HepG2 (cell line): Measurements from ENCODE around the gene GRM2. TPM values are rescaled to one million over a fixed set of nuclear protein-coding genes. Genes with fewer than 3 reads are reported as not detected.

Experiments
- ATAC-seq: fragments of 200-7000 bp; cut with Tn5 transposase; 3 replicates; pipeline ENCODE4 v1.9.1; 2020; ENCODE audit warnings: mild to moderate bottlenecking, moderate library complexity
- BruUV-seq: library from RNA; stranded (reverse); fragments of 400-500 nt; replicated peaks from 2 replicates; lab custom pipeline; 2021; lab: Mats Ljungman, UMichigan
- CTCF ChIA-PET: fragments of 300-600 bp; formaldehyde crosslinking; extraction: SDS; loops from one replicate; lab custom pipeline; 2021; ENCODE audit warnings: low total read pairs, inconsistent platforms, low intra/inter-chr PET ratio; lab: Yijun Ruan, JAX
- POLR2A ChIA-PET: fragments of 350-600 bp; sonication (Branson Sonifier 250); formaldehyde crosslinking; loops from one replicate; lab custom pipeline; 2020; ENCODE audit warnings: antibody characterized with exemption, inconsistent platforms; lab: Yijun Ruan, JAX
- DNase-seq: peaks from one replicate; pipeline ENCODE4 v3.0.0-alpha.2; 2015; ENCODE audit warnings: low spot score
- FAIRE-seq: peaks from 3 replicates; lab custom pipeline; 2011; peaks lifted over from hg19 to GRCh38; lab: Jason Lieb, UNC
- H2AFZ ChIP-seq: one replicate; pipeline ENCODE4 v1.6.1; 2011; ENCODE audit warnings: low read length, inconsistent platforms
- H3K27ac ChIP-seq: fragments of 300-600 bp; 3 replicates; pipeline ENCODE4 v1.8.0; 2011; ENCODE audit warnings: mixed run types, mild to moderate bottlenecking, mixed read lengths, low read length, inconsistent platforms; ENCODE audit not compliant: insufficient read depth; ENCODE audit errors: extremely low read length
- H3K27me3 ChIP-seq, 2 experiments: fragments of 200-600 bp in 1 of 2; 2 replicates in 1 of 2; 3 replicates in 1 of 2; pipeline versions ENCODE4 v1.6.0 to v1.8.0; 2011; ENCODE audit warnings: low read length in 2 of 2, mild to moderate bottlenecking in 2 of 2, moderate library complexity in 2 of 2, inconsistent platforms in 1 of 2; ENCODE audit not compliant: insufficient read depth in 2 of 2, control insufficient read depth in 1 of 2
- H3K36me3 ChIP-seq, 2 experiments: fragments of 200-600 bp in 1 of 2; replicated peaks in 1 of 2; 2 replicates in 1 of 2; 3 replicates in 1 of 2; pipeline versions ENCODE4 v1.5.1 to v1.8.0; 2011; ENCODE audit warnings: low read length in 2 of 2, inconsistent platforms in 1 of 2; ENCODE audit not compliant: insufficient read depth in 2 of 2, control insufficient read depth in 1 of 2
- H3K4me1 ChIP-seq: 2 replicates; pipeline ENCODE4 v1.5.1; 2012; ENCODE audit warnings: low read length, inconsistent platforms; ENCODE audit not compliant: insufficient read depth
- H3K4me2 ChIP-seq: 2 replicates; pipeline ENCODE4 v1.6.0; 2011; ENCODE audit warnings: low read depth, low read length, inconsistent platforms
- H3K4me3 ChIP-seq, 3 experiments: fragments of 200-600 bp in 1 of 3; sonication (generic), shearing (Covaris generic) in 1 of 3; replicated peaks in 1 of 3; 2 replicates each; pipeline ENCODE4 v1.5.1; 2011 to 2016; ENCODE audit warnings: low read length in 3 of 3, inconsistent platforms in 2 of 3, low read depth in 2 of 3, mild to moderate bottlenecking in 2 of 3, control low read depth in 1 of 3, mixed read lengths in 1 of 3; ENCODE audit not compliant: insufficient read depth in 1 of 3
- H3K79me2 ChIP-seq: one replicate; pipeline ENCODE4 v1.6.1; 2011; ENCODE audit warnings: low read length, inconsistent platforms; ENCODE audit not compliant: insufficient read depth
- H3K9ac ChIP-seq: 2 replicates; pipeline ENCODE4 v1.6.0; 2011; ENCODE audit warnings: mild to moderate bottlenecking, low read depth, low read length, inconsistent platforms; ENCODE audit not compliant: insufficient read depth
- H3K9me3 ChIP-seq: 2 replicates; pipeline ENCODE4 v1.5.1; 2012; ENCODE audit warnings: mild to moderate bottlenecking, low read length
- H4K20me1 ChIP-seq: 2 replicates; pipeline ENCODE4 v1.6.0; 2011; ENCODE audit warnings: inconsistent platforms, mild to moderate bottlenecking, low read length, moderate library complexity; ENCODE audit not compliant: insufficient read depth
- CBX5 ChIP-seq: sonication (generic); formaldehyde crosslinking; IDR thresholded peaks from 2 replicates; pipeline ENCODE4 v1.4.0; 2020; ENCODE audit warnings: missing genetic modification reagents, borderline replicate concordance
- E2F1 ChIP-seq: sonication (generic); formaldehyde crosslinking; IDR thresholded peaks from 2 replicates; pipeline ENCODE4 v1.5.0; 2020; ENCODE audit warnings: missing genetic modification reagents
- GLMP ChIP-seq: sonication (generic); formaldehyde crosslinking; IDR thresholded peaks from 2 replicates; pipeline ENCODE4 v1.9.0; 2021; ENCODE audit warnings: missing genetic modification reagents, mild to moderate bottlenecking, borderline replicate concordance
- HOXA7 ChIP-seq: sonication (generic); formaldehyde crosslinking; IDR thresholded peaks from 2 replicates; pipeline ENCODE4 v1.8.1; 2022; ENCODE audit warnings: mild to moderate bottlenecking, missing genetic modification reagents, moderate library complexity
- NRL ChIP-seq: sonication (generic); formaldehyde crosslinking; IDR thresholded peaks from 2 replicates; pipeline ENCODE4 v1.5.0; 2020; ENCODE audit warnings: missing genetic modification reagents, mild to moderate bottlenecking, moderate library complexity, borderline replicate concordance
- RELA ChIP-seq: sonication (generic); formaldehyde crosslinking; IDR thresholded peaks from 2 replicates; pipeline ENCODE4 v1.4.0; 2020; ENCODE audit warnings: missing genetic modification reagents
- RFXANK ChIP-seq: IDR thresholded peaks from 2 replicates; pipeline ENCODE4 v1.6.1; 2016
- THAP7 ChIP-seq: sonication (generic); formaldehyde crosslinking; IDR thresholded peaks from 2 replicates; pipeline ENCODE4 v1.8.1; 2023; ENCODE audit warnings: mild to moderate bottlenecking, missing genetic modification reagents
- ZBTB14 ChIP-seq: sonication (generic); formaldehyde crosslinking; IDR thresholded peaks from 2 replicates; pipeline ENCODE4 v1.4.0; 2020; ENCODE audit warnings: missing genetic modification reagents
- ZIK1 ChIP-seq: sonication (generic); formaldehyde crosslinking; IDR thresholded peaks from 2 replicates; pipeline ENCODE4 v1.5.0; 2020; ENCODE audit warnings: mild to moderate bottlenecking, low read depth, missing genetic modification reagents, borderline replicate concordance
- ZNF180 ChIP-seq: sonication (generic); formaldehyde crosslinking; IDR thresholded peaks from 2 replicates; pipeline ENCODE4 v1.4.0; 2020; ENCODE audit warnings: low read depth, missing genetic modification reagents, borderline replicate concordance
- ZNF230 ChIP-seq: sonication (generic); formaldehyde crosslinking; IDR thresholded peaks from 2 replicates; pipeline ENCODE4 v1.4.0; 2020; ENCODE audit warnings: mild to moderate bottlenecking, missing genetic modification reagents
- ZNF3 ChIP-seq: IDR thresholded peaks from 2 replicates; pipeline ENCODE4 v1.7.0; 2017; ENCODE audit warnings: inconsistent platforms
- ZNF570 ChIP-seq: sonication (generic); formaldehyde crosslinking; IDR thresholded peaks from 2 replicates; pipeline ENCODE4 v1.4.0; 2020; ENCODE audit warnings: mild to moderate bottlenecking, missing genetic modification reagents, borderline replicate concordance
- ZNF7 ChIP-seq: IDR thresholded peaks from 2 replicates; pipeline ENCODE4 v1.6.1; 2016; ENCODE audit warnings: missing biosample characterization, missing genetic modification reagents
- WGBS: methylation state at CpG from one replicate; pipeline ENCODE4 v1.1.6; 2017; ENCODE audit warnings: low lambda C conversion rate; 5-methylcytosine and 5-hydroxymethylcytosine counted together
- in situ Hi-C: cut with HindIII; loops from 2 replicates; pipeline ENCODE4 v1.10.0; 2017; ENCODE audit warnings: low pct_unique_long_range_greater_than_20kb; ENCODE audit not compliant: extremely low pct_ligation_motif_present
- intact Hi-C: fragments of 100-400 bp; cut with micrococcal nuclease; formaldehyde crosslinking; loops from one replicate; pipeline ENCODE4 v1.10.0; 2022; ENCODE audit not compliant: unreplicated experiment
- polyA plus RNA-seq, 8 experiments: library from polyadenylated mRNA; depleted of rRNA in 3 of 8; stranded (reverse) in 7 of 8; unstranded in 1 of 8; fragments of >200 nt; fragmentation: Illumina TruSeq in 4 of 8; extraction: Trizol in 4 of 8; gene quantifications; 2 replicates each; pipeline versions ENCODE4 v1.2.1 to v1.2.3, GENCODE V29; 2011 to 2016; ENCODE audit warnings: low read depth in 4 of 8, missing spikeins in 1 of 8, mixed read lengths in 1 of 8; ENCODE audit not compliant: insufficient read depth in 1 of 8
- total RNA-seq, 5 experiments: library from RNA; depleted of rRNA; stranded (reverse); fragments of >200 nt; fragmentation: Illumina TruSeq; extraction: Trizol; gene quantifications; 2 replicates each; pipeline ENCODE4 v1.2.3, GENCODE V29; 2016; ENCODE audit warnings: low read depth in 1 of 5

The GRM2 gene
- total and polyA plus RNA-seq, 2 of the 13 experiments (the other 11 are each of a cell fraction or from before 2014, with no cell fraction given) = 0.04 to 0.07 TPM

- 0 out of 2 replicates have a peak, but pooled peaks have one; percentile 12 for TF ChIP-seq ZIK1 (CRISPR knock-in tag)
- no peak for TF ChIP-seq ZNF7
- TF ChIP-seq E2F1 = 0 out of 2 replicates have a peak, but pooled peaks have one; percentile 47
- TF ChIP-seq ZBTB14 (CRISPR knock-in tag) = peak; percentile 90
- TF ChIP-seq ZNF230 (CRISPR knock-in tag) = peak; percentile 69; the same call in 1 of the 2 replicates
- TF ChIP-seq ZNF3 = no peak
These were observed 35.8 kb upstream of the GRM2 start, which contains the start of gene TEX264 (continued) for GRCh38 chr3:51670823-51671733.

- Histone ChIP-seq H2AFZ (no peak overlapping the region), H3K4me1 (peaks cover 44% of the 10 kb centered on the region), H3K27me3 (no peaks in the 10 kb centered on the region), H3K27ac (peak overlapping the region; percentile 89), H3K4me3 (peak overlapping the region; percentile 79 to 99 (median 80)), H3K9me3 (no peaks in the 10 kb centered on the region), H3K36me3 (peaks cover 4 to 6% of the 10 kb centered on the region in 2 experiments; a peak in 3 of 5 replicates), H3K79me2 (peaks cover 4% of the 10 kb centered on the region), H3K4me2 (peak overlapping the region; percentile 96), H3K9ac (peak overlapping the region; percentile 84), H4K20me1 (no peaks in the 10 kb centered on the region)
- intact Hi-C loops = loop anchor here (10.0 kb wide), 1 partner anchor 287 kb away; the partner anchor contains the start of gene MANF
- no TSS peak for BruUV-seq
- CTCF ChIA-PET = no interaction called here
- in situ Hi-C loops = no loop called here
- POLR2A ChIA-PET = interaction anchor here (0.8 to 4.2 kb wide), 11 partner anchors 10 to 1060 kb away, joined by 3 to 44 read pairs (median 4); partner anchors contain the start of genes CISH, DCAF1, MANF and RAD54L2
- 17% methylated on average over 23 of the region's 40 CpGs for WGBS
- FAIRE-seq (peak; percentile 87), DNase-seq (peak; percentile 77), ATAC-seq (peak; percentile 81)
- no peak for TF ChIP-seq HOXA7 (CRISPR knock-in tag)
- no peak for TF ChIP-seq RELA (CRISPR knock-in tag)
- no peak for TF ChIP-seq ZNF180 (CRISPR knock-in tag)
- TF ChIP-seq NRL (CRISPR knock-in tag) = peak; percentile 92
- no peak for TF ChIP-seq GLMP (CRISPR knock-in tag)
- TF ChIP-seq ZNF570 = 0 out of 2 replicates have a peak, but pooled peaks have one; percentile 22
- TF ChIP-seq THAP7 (CRISPR knock-in tag) = no peak
- no peak for TF ChIP-seq CBX5
- TF ChIP-seq ZIK1 (CRISPR knock-in tag) = peak; percentile 11; the same call in 1 of the 2 replicates
- TF ChIP-seq RFXANK = no peak
These were observed 35.0 kb upstream of the GRM2 start for GRCh38 chr3:51671734-51672475.
